ENCODE measurements around the gene EXT2.

DNA sequence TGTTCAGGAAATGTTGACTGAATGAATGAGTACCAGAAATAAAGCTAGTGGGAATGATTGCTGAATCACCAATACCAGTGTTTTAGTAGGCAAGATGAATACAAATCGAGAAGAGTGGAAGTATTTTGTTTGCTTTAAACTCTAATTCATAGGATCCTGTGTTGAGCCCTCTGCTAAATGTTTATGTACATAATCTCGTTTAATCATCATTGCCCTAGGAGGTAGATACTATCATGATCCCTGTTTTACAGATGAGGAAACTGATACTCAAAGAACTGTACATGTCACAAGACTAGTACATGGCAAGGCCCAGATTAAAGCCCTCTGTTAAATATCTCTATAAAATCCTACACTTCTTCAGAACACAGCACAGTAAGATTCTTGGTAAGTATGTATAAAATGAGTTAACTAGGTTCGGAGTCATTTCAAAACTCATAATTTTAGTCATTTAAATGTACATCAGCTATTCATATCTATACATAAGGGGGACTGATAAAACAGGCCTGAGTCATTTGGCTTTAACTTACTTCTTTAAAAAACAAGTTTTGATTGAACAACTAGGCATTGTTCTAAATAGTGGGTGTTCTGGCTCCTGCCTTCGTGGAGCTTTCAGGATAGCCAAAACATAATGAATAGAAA is 97.1 kb downstream of the EXT2 start:
- TF ChIP-seq, protein P1, sequence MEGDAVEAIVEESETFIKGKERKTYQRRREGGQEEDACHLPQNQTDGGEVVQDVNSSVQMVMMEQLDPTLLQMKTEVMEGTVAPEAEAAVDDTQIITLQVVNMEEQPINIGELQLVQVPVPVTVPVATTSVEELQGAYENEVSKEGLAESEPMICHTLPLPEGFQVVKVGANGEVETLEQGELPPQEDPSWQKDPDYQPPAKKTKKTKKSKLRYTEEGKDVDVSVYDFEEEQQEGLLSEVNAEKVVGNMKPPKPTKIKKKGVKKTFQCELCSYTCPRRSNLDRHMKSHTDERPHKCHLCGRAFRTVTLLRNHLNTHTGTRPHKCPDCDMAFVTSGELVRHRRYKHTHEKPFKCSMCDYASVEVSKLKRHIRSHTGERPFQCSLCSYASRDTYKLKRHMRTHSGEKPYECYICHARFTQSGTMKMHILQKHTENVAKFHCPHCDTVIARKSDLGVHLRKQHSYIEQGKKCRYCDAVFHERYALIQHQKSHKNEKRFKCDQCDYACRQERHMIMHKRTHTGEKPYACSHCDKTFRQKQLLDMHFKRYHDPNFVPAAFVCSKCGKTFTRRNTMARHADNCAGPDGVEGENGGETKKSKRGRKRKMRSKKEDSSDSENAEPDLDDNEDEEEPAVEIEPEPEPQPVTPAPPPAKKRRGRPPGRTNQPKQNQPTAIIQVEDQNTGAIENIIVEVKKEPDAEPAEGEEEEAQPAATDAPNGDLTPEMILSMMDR (IDR thresholded peaks at IDR 0.05): no peak
- TF ChIP-seq POLR2A (IDR thresholded peaks at IDR 0.05): no peak
